OCI-LY7 (cell line): ENCODE results near the gene TPT1. TPM values are rescaled to one million over a fixed set of nuclear protein-coding genes. Genes with fewer than 3 reads are reported as not detected.

Source experiments
- BruUV-seq: library from RNA; stranded (reverse); fragments of 400-500 nt; replicated peaks from 2 replicates; lab custom pipeline; 2021; lab: Mats Ljungman, UMichigan
- CTCF ChIA-PET: fragments of 300-600 bp; sonication (Branson Sonifier 250); formaldehyde crosslinking; loops from one replicate; lab custom pipeline; 2022; ENCODE audit warnings: antibody characterized with exemption; ENCODE audit not compliant: unreplicated experiment; lab: Charles Lee
- POLR2A ChIA-PET: fragments of 300-600 bp; sonication (Branson Sonifier 250); formaldehyde crosslinking; loops from one replicate; lab custom pipeline; 2022; ENCODE audit warnings: antibody characterized with exemption; lab: Charles Lee
- DNase-seq: peaks from one replicate; pipeline ENCODE4 v3.0.0-alpha.2; 2015; ENCODE audit warnings: low spot score
- H2AFZ ChIP-seq: fragments of 200-600 bp; sonication (generic), shearing (Covaris generic); 2 replicates; pipeline ENCODE4 v1.6.1; 2014; ENCODE audit warnings: mild to moderate bottlenecking, antibody characterized with exemption, low read length, moderate library complexity
- H3K27ac ChIP-seq: fragments of 200-600 bp; sonication (generic); 2 replicates; pipeline ENCODE4 v1.5.1; 2014; ENCODE audit warnings: mixed run types, low read depth, mild to moderate bottlenecking, moderate library complexity, low read length, inconsistent platforms; ENCODE audit not compliant: poor library complexity, severe bottlenecking
- H3K36me3 ChIP-seq: fragments of 200-600 bp; sonication (generic); 2 replicates; pipeline ENCODE4 v1.6.1; 2014; ENCODE audit warnings: mild to moderate bottlenecking, antibody characterized with exemption, low read length, moderate library complexity, mixed read lengths; ENCODE audit not compliant: insufficient read depth
- H3K4me1 ChIP-seq: fragments of 200-600 bp; sonication (generic); 2 replicates; pipeline ENCODE4 v1.5.1; 2014; ENCODE audit warnings: mild to moderate bottlenecking, low read length; ENCODE audit not compliant: insufficient read depth, poor library complexity, severe bottlenecking
- H3K4me2 ChIP-seq: fragments of 200-600 bp; sonication (generic); 2 replicates; pipeline ENCODE4 v1.6.1; 2014; ENCODE audit warnings: mild to moderate bottlenecking, low read length
- H3K4me3 ChIP-seq: fragments of 200-600 bp; sonication (generic); 2 replicates; pipeline ENCODE4 v1.5.1; 2014; ENCODE audit warnings: mild to moderate bottlenecking, low read depth, low read length; ENCODE audit not compliant: poor library complexity, severe bottlenecking
- H3K79me2 ChIP-seq: fragments of 200-600 bp; sonication (generic); 2 replicates; pipeline ENCODE4 v1.6.1; 2016; ENCODE audit warnings: low read depth, mild to moderate bottlenecking, low read length, moderate library complexity, mixed read lengths; ENCODE audit not compliant: insufficient read depth
- H3K9me2 ChIP-seq: fragments of 200-600 bp; sonication (generic); 2 replicates; pipeline ENCODE4 v1.6.1; 2016; ENCODE audit warnings: mild to moderate bottlenecking, low read length, mixed read lengths; ENCODE audit not compliant: insufficient read depth
- H3K9me3 ChIP-seq: fragments of 200-600 bp; sonication (generic); 2 replicates; pipeline ENCODE4 v1.6.1; 2014; ENCODE audit warnings: mild to moderate bottlenecking, mixed run types, low read length, mixed read lengths
- H4K20me1 ChIP-seq: fragments of 200-600 bp; sonication (generic); 2 replicates; pipeline ENCODE4 v1.6.1; 2014; ENCODE audit warnings: mild to moderate bottlenecking, antibody characterized with exemption, low read length, moderate library complexity, mixed read lengths; ENCODE audit not compliant: insufficient read depth
- EZH2phosphoT487 ChIP-seq: fragments of 200-600 bp; sonication (generic); IDR thresholded peaks from 2 replicates; pipeline ENCODE4 v1.6.1; 2018; ENCODE audit warnings: low read depth, borderline replicate concordance, mild to moderate bottlenecking, mixed run types, antibody characterized with exemption, low read length, moderate library complexity, mixed read lengths
- intact Hi-C: fragments of 100-400 bp; cut with micrococcal nuclease; formaldehyde crosslinking; loops from one replicate; pipeline ENCODE4 v1.10.0; 2022; ENCODE audit not compliant: unreplicated experiment
- total RNA-seq, 2 experiments: library from RNA; depleted of rRNA in 1 of 2; stranded (reverse); fragments of >200 nt in 1 of 2; shearing (Covaris generic) in 1 of 2; gene quantifications; 2 replicates each; pipeline ENCODE4 v1.2.3, GENCODE V29; 2014 to 2022
- TF ChIP-seq, protein P1 (sequence below): fragments of 200-600 bp; sonication (generic); conservative IDR thresholded peaks from 2 replicates; pipeline ENCODE4 v1.5.1; 2014; ENCODE audit warnings: mild to moderate bottlenecking, antibody characterized with exemption, low read length, moderate library complexity, mixed read lengths

TPT1 gene
- total RNA-seq, 2 experiments from 2014 or later = 1,996 to 2,337 TPM

DNA sequence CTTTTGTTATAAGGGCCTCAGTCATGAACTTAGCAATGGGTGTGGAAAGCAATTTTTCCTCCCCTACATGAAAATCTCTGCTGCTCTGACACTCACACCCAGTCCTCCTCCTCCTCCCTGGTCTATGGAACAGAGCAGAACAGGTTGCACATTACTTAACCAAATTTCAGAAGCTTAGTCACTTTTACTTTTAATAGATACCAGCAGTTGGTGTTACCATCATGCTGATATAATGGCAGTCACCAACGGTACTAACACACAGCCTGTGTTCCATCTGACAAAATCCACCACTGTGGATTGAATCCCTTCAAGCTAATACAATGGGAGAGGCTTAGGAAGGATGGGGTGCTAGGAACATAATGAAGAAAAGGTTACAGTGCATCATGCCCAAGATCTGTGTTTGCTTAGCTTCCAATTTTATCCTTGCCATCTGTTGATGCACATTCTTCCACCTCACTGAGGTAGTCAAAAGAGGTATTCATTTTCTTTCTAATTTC lies 9.8 kb downstream of the TPT1 start:
- no TSS peak for BruUV-seq
- H3K79me2 ChIP-seq = peaks cover 24% of the 10 kb centered on the region; the same call in 1 of the 2 replicates
- no peak for DNase-seq
- peak overlapping the region; percentile 15 for H3K27ac ChIP-seq
- H3K36me3 ChIP-seq = peaks cover 37% of the 10 kb centered on the region
- POLR2A ChIA-PET = interaction anchor here (0.5 to 4.9 kb wide), 6 partner anchors 10 to 441 kb away, joined by 3 to 24 read pairs (median 4); partner anchors contain the start of gene TPT1
- peaks cover 57% of the 10 kb centered on the region for H3K4me1 ChIP-seq
- CTCF ChIA-PET = interaction anchor here (0.6 kb wide), 1 partner anchor 29 kb away, joined by 3 read pairs; no protein-coding TSS in a partner anchor
- no peaks in the 10 kb centered on the region for H3K9me2 ChIP-seq
- no peaks in the 10 kb centered on the region for H3K9me3 ChIP-seq
- TF ChIP-seq EZH2phosphoT487 = no peak
- TF ChIP-seq, protein P1, sequence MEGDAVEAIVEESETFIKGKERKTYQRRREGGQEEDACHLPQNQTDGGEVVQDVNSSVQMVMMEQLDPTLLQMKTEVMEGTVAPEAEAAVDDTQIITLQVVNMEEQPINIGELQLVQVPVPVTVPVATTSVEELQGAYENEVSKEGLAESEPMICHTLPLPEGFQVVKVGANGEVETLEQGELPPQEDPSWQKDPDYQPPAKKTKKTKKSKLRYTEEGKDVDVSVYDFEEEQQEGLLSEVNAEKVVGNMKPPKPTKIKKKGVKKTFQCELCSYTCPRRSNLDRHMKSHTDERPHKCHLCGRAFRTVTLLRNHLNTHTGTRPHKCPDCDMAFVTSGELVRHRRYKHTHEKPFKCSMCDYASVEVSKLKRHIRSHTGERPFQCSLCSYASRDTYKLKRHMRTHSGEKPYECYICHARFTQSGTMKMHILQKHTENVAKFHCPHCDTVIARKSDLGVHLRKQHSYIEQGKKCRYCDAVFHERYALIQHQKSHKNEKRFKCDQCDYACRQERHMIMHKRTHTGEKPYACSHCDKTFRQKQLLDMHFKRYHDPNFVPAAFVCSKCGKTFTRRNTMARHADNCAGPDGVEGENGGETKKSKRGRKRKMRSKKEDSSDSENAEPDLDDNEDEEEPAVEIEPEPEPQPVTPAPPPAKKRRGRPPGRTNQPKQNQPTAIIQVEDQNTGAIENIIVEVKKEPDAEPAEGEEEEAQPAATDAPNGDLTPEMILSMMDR = no peak
- H2AFZ ChIP-seq = no peak overlapping the region
- peaks cover 39% of the 10 kb centered on the region for H4K20me1 ChIP-seq
- H3K4me3 ChIP-seq = no peak overlapping the region
- H3K4me2 ChIP-seq = no peak overlapping the region
- intact Hi-C loops = no loop called here

GRCh38 chr13:45328661-45329111 lies 12.3 kb downstream of the TPT1 start:
- no TSS peak for BruUV-seq
- Histone ChIP-seq H4K20me1 (peaks cover 15% of the 10 kb centered on the region; the same call in 1 of the 2 replicates), H3K9me3 (no peaks in the 10 kb centered on the region), H3K4me1 (peaks cover 35% of the 10 kb centered on the region), H3K79me2 (no peaks in the 10 kb centered on the region), H3K9me2 (no peaks in the 10 kb centered on the region), H3K27ac (peak overlapping the region; percentile 30), H3K36me3 (peaks cover 12% of the 10 kb centered on the region), H3K4me3 (no peak overlapping the region), H2AFZ (no peak overlapping the region), H3K4me2 (peak overlapping the region; percentile 41)
- POLR2A ChIA-PET = interaction anchor here (0.6 to 4.9 kb wide), 6 partner anchors 11 to 279 kb away, joined by 3 to 24 read pairs (median 3); partner anchors contain the start of gene TPT1
- TF ChIP-seq, protein P1 = no peak
- TF ChIP-seq EZH2phosphoT487 = no peak
- CTCF ChIA-PET = no interaction called here
- intact Hi-C loops = no loop called here
- DNase-seq = no peak
